HCT116 (cell line): Measurements from ENCODE around the gene JCHAIN.

Experiments
- CEBPB ChIP-seq: IDR thresholded peaks from 2 replicates; pipeline ENCODE4 v1.6.1; 2012; ENCODE audit warnings: low read depth
- CTCF ChIP-seq, 3 experiments: fragments of 200-600 bp in 1 of 3; sonication (generic) in 1 of 3; IDR thresholded peaks in 2 of 3; conservative IDR thresholded peaks in 1 of 3; 2 replicates each; pipeline ENCODE4 v1.5.1; 2012 to 2017; ENCODE audit warnings: low read depth in 2 of 3, low read length in 2 of 3, antibody characterized with exemption in 1 of 3, borderline replicate concordance in 1 of 3, control low read depth in 1 of 3, mild to moderate bottlenecking in 1 of 3, mixed read lengths in 1 of 3, mixed run types in 1 of 3, moderate library complexity in 1 of 3; ENCODE audit not compliant: insufficient read depth in 1 of 3
- EZH2 ChIP-seq: fragments of 200-600 bp; sonication (generic); IDR thresholded peaks from 2 replicates; pipeline ENCODE4 v1.6.1; 2017; ENCODE audit warnings: antibody characterized with exemption, mixed run types
- EZH2phosphoT487 ChIP-seq: fragments of 200-600 bp; IDR thresholded peaks from 2 replicates; pipeline ENCODE4 v1.6.1; 2018; ENCODE audit warnings: antibody characterized with exemption, borderline replicate concordance
- JUND ChIP-seq: IDR thresholded peaks from 2 replicates; pipeline ENCODE4 v1.6.1; 2012
- POLR2A ChIP-seq: IDR thresholded peaks from 2 replicates; pipeline ENCODE4 v1.7.0; 2011; ENCODE audit warnings: borderline replicate concordance; ENCODE audit not compliant: insufficient read depth, insufficient read length; ENCODE audit errors: extremely low read depth
- POLR2AphosphoS5 ChIP-seq: IDR thresholded peaks from 2 replicates; pipeline ENCODE4 v1.6.1; 2011; ENCODE audit warnings: mild to moderate bottlenecking, low read depth, low read length, moderate library complexity
- RAD21 ChIP-seq: IDR thresholded peaks from 2 replicates; pipeline ENCODE4 v1.6.1; 2012; ENCODE audit warnings: low read depth, mild to moderate bottlenecking
- REST ChIP-seq: IDR thresholded peaks from 2 replicates; pipeline ENCODE4 v1.6.1; 2012; ENCODE audit warnings: low read depth
- TCF7L2 ChIP-seq: IDR thresholded peaks from 2 replicates; pipeline ENCODE4 v1.7.0; 2011; ENCODE audit warnings: borderline replicate concordance, inconsistent platforms; ENCODE audit not compliant: insufficient read depth, insufficient read length; ENCODE audit errors: extremely low read depth
- ZNF274 ChIP-seq: fragments of 200-500 bp; sonication (Bioruptor generic); IDR thresholded peaks from 2 replicates; pipeline ENCODE4 v1.6.1; 2014; ENCODE audit warnings: mild to moderate bottlenecking, low read depth, low read length, inconsistent platforms

- TF ChIP-seq POLR2A (no peak), CTCF (IDR thresholded peaks at IDR 0.05 in 2 of 3, conservative IDR thresholded peaks at IDR 0.05 in 1 of 3; ENCODE audit: borderline replicate concordance in 1 of 3, insufficient read depth in 1 of 3, low read depth in 2 of 3, low read length in 2 of 3) (no peak), JUND (no peak), TCF7L2 (no peak), ZNF274 (no peak), POLR2AphosphoS5 (no peak), REST (no peak), EZH2phosphoT487 (no peak), EZH2 (no peak), RAD21 (no peak), CEBPB (no peak)
Measured at GRCh38 chr4:70658418-70658817, 7.9 kb downstream of the JCHAIN start.
